HG02610 (cell line): Measurements from ENCODE around the gene PRDM4.
"Not testable (repeated sequence)": the region's sequence is repeated elsewhere in the genome, so short reads cannot be mapped to it uniquely, and the experiment has no call there.

ENCODE experiments used
- ATAC-seq: cut with Tn5 transposase; IDR thresholded peaks from one replicate; pipeline ENCODE4 v1.9.1; 2021; ENCODE audit warnings: mild to moderate bottlenecking, moderate library complexity; ENCODE audit not compliant: unreplicated experiment

Gene PRDM4

DNA sequence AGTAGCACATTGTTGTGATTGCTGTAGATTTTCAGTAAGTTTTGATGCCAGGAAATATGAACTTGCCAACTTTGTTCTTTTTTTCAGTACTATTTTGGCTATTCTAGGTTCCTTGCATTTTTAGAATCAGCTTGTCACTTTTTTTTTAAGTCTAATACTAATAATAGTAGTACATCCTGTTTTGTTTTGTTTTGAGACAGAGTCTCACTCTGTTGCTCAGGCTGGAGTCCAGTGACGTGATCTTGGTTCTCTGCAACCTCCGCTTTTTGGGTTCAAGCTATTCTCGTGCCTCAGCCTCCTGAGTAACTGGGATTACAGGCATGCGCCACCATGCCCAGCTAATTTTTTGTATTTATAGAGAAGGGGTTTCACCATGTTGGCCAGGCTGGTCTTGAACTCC, 58.8 kb downstream of the PRDM4 start:
- ATAC-seq: no peak

DNA sequence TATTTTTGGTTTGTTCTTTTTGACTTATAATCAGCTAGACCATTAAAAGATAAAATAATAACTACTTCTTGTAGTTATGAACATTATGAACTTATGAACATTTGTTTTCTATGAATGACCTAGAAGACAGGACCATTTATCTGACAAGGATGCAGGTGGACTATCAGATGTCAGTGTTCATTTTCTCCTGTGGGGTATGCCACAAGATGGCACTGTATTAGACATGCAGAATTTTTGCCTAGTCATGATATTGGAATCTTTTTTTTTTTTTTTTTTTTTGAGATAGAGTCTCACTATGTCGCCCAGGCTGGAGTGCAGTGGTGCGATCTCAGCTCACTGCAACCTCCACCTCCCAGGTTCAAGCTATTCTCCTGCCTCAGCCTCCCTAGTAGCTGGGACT, 65.2 kb downstream of the PRDM4 start:
- not testable (repeated sequence) for ATAC-seq

DNA sequence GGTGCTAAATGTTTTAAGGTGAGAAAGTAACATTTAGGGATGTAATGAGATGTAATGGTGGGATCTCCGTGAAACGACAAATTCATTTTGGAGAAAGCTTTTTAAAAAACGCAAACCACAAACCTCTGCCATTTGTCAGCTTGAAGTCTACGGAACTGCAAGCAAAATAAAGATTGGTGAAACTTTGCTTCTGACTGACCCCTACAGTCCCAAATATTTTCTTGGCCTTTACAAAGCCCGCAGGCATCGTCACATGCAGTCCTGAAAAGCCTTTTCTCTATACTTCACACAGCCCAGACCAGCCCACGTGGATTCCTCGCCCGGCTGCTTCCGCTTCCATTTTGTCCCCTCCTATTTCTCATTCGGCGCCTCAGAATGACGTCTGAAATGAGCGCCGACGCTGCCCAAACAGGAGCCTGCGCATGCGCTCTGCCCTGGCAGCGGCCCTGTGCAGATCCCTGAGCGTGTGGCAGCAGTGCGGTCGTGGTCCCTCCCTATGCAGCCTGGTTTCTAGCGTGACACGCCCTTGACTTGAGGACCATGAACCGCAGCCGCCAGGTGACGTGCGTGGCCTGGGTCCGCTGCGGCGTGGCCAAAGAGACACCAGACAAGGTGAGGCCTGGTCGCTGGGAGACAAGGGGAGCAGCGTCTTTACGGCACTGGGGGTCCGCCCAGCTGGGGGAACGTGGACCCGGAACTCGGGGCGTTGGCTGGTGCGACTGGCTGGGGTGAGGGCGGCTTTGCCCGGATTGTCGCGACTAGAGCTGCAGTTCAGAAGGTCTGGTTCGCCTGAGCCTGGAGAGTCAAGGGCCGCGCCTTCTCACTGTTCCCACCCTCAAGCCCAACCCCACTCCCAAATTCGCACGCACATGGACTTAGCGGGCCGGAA, 75.3 kb downstream of the PRDM4 start, which contains the start of gene PWP1:
TSS of gene PWP1 (plus strand) at position 440 of the 889 bp plus-strand sequence. CDS start at position 541, 101 bp downstream.
- peak; percentile 81 for ATAC-seq

- no peak for ATAC-seq
Observed at GRCh38 chr12:107684990-107685359, 76.0 kb downstream of the PRDM4 start.

GRCh38 chr12:107684029-107684795, 76.7 kb downstream of the PRDM4 start:
- no peak for ATAC-seq
